ENCODE measurements around the gene UBE3C.

DNA sequence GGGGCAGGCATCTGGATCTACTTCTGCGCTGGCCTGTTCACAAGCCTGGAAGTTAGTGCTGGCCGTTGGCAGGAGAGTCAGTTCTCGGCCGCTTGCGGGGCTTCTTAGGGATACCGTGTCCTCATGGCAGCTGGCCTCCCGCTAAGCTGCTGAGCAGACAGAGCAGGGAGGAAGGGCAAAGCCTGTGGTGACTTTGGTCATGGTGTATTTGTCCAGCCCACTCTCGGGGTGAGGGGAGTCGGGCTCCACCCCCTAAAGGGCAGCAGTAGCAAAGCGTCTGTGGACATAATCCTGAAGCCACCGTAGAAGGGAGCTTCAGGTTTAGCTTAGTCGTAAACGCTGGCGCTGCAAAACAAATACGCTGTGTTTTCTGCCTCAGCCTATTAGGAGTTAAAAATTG lies 12.2 kb downstream of the UBE3C start:
- TF ChIP-seq, protein P1, sequence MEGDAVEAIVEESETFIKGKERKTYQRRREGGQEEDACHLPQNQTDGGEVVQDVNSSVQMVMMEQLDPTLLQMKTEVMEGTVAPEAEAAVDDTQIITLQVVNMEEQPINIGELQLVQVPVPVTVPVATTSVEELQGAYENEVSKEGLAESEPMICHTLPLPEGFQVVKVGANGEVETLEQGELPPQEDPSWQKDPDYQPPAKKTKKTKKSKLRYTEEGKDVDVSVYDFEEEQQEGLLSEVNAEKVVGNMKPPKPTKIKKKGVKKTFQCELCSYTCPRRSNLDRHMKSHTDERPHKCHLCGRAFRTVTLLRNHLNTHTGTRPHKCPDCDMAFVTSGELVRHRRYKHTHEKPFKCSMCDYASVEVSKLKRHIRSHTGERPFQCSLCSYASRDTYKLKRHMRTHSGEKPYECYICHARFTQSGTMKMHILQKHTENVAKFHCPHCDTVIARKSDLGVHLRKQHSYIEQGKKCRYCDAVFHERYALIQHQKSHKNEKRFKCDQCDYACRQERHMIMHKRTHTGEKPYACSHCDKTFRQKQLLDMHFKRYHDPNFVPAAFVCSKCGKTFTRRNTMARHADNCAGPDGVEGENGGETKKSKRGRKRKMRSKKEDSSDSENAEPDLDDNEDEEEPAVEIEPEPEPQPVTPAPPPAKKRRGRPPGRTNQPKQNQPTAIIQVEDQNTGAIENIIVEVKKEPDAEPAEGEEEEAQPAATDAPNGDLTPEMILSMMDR (IDR thresholded peaks at IDR 0.05; ENCODE audit: low read length) = no peak
- TF ChIP-seq EZH2 (IDR thresholded peaks at IDR 0.05; ENCODE audit: borderline replicate concordance, low read length) = no peak

Measured in OCI-LY1 (cell line).